ENCODE results near the gene ZBTB39.
"Not testable (repeated sequence)": the region's sequence is repeated elsewhere in the genome, so short reads cannot be mapped to it uniquely, and the experiment has no call there.

Gene ZBTB39, protein sequence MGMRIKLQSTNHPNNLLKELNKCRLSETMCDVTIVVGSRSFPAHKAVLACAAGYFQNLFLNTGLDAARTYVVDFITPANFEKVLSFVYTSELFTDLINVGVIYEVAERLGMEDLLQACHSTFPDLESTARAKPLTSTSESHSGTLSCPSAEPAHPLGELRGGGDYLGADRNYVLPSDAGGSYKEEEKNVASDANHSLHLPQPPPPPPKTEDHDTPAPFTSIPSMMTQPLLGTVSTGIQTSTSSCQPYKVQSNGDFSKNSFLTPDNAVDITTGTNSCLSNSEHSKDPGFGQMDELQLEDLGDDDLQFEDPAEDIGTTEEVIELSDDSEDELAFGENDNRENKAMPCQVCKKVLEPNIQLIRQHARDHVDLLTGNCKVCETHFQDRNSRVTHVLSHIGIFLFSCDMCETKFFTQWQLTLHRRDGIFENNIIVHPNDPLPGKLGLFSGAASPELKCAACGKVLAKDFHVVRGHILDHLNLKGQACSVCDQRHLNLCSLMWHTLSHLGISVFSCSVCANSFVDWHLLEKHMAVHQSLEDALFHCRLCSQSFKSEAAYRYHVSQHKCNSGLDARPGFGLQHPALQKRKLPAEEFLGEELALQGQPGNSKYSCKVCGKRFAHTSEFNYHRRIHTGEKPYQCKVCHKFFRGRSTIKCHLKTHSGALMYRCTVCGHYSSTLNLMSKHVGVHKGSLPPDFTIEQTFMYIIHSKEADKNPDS

DNA sequence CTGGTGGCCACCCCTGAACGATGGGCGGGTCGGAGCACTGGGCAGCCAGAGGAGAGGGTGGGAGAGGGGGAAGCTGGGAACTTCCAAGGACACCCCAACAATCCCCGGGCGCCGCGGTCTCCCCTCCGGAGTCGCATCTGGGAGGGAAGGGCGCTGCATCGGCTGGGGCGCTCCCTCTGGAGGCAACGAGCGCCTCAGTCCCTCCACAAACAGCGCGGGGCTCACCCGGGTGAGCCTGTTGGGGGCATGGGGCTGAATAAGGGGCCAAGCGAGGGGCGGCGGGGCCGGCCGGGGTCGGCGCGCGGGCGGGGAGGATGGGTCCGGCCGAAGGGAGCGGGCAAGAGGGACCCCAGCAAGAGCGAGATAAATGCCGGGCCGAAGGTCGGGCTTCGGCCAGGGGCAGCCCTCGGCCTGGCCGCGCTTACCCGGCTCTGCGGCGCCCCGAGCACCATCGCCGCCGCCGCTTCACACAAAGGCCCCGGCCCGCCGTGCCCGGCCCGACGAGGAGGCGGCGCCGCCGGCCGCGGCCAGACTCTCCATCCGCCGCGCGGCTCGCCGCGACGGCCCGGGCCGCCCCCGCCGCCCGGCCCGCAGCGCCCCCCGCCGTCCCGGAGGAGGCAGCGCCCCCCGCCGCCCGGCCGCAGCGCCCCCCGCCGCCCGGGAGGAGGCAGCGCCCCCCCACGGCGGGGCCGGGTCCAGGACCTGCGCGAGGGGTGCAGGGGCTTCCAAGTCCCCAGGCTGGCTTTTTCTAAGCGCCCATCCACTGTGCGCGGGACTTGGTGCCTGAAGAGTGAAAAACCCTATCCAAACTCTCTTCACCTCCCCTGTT lies at the start of gene ZBTB39:
TSS of gene ZBTB39 (minus strand) at position 567 of the 829 bp plus-strand sequence. CDS start 1,629 bp downstream, outside the sequence.
- peak; percentile 18 to 51 for DNase-seq

DNA sequence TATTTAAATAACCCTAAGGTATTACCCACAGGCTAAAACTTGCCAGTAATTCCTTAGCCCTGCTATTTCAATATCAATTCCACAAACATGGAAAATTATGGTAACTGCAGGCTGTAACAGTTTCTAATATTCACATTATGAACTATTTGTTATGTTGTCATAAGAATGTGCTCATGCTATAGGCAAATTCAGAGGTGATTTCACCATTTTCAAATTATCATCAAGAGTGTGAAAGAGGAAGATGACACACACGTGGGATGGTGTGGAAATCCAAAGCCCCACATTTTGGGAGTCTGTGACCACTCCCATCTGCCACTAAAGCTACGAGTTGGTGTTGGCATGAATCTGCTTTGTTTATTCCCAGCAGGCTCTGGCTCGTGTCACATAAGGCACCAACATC lies 49.5 kb upstream of the ZBTB39 start:
- DNase-seq = no peak

GRCh38 chr12:57053901-57054300 lies 47.6 kb upstream of the ZBTB39 start:
- not testable (repeated sequence) for DNase-seq

DNA sequence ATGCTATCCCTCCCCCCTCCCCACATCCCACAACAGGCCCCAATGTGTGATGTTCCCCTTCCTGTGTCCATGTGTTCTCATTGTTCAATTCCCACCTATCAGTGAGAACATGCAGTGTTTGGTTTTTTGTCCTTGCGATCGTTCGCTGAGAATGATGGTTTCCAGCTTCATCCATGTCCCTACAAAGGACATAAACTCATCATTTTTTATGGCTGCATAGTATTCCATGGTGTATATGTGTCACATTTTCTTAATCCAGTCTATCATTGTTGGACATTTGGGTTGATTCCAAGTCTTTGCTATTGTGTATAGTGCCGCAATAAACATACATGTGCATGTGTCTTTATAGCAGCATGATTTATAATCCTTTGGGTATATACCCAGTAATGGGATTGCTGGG lies 46.8 kb upstream of the ZBTB39 start:
- DNase-seq = not testable (repeated sequence)

GRCh38 chr12:57051011-57051410 lies 44.7 kb upstream of the ZBTB39 start:
- no peak for DNase-seq

DNA sequence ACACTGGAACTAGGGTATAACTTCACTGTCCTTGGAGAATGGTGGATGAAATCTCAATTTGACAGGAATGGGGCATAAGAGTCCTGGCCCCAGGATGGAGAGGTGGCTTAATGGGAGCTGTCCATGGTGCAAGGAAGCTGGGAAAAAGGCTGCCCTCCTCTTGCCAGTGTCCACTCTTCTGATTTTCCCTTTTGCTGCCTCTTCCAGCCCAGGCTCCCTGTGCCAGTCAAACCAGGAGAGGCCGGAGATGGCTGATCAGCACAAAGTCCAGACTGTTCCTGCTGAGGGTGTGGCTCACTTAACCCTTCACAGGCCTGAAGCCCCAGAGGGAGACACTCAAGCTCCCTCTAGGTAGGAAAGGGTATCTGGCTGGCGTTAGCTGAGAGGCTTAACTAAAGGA lies 43.5 kb upstream of the ZBTB39 start, which contains the start of gene MYO1A:
TSS of gene MYO1A (minus strand) at position 240 of the 400 bp plus-strand sequence. CDS start 1,806 bp downstream, outside the sequence.
- DNase-seq = no peak

GRCh38 chr12:57049119-57049446 lies 42.7 kb upstream of the ZBTB39 start:
- no peak for DNase-seq

DNA sequence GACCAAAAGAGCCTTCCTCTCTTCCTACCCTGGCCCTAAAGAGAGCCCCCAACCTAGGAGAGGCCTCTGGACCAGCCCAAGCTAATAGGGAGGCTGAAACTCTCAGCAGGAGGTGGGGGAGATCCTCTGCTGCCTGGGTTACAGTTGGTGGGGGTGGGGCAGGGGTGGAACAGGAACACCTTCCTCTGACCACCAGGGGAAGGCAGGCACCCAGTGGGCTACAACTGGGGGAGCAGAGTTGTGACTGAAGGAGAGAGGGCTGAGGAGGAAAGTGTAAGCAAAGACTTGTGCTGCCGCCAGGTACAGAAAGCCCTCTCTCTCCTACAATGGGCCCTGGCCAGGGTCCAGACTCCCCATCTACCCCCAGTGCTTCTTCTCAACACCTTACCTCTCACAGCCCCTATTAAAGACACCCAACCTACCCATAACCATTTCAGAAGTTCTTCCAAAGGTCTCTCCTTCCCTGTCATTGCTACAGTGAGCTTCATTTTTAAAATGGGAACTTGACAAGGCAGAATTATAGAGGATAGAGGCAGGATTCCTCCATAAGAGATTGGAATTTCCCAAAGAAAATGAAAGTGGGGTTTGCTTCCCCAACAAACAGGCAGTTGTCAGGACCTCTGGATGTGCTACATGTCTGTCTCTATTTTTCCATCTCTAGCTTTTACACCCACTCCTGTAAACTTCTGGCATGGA lies 42.2 kb upstream of the ZBTB39 start:
- no peak for DNase-seq

- no peak for DNase-seq
These were observed 41.6 kb upstream of the ZBTB39 start for GRCh38 chr12:57047981-57048380.

GRCh38 chr12:57046947-57047890 lies 40.9 kb upstream of the ZBTB39 start:
- no peak for DNase-seq

DNA sequence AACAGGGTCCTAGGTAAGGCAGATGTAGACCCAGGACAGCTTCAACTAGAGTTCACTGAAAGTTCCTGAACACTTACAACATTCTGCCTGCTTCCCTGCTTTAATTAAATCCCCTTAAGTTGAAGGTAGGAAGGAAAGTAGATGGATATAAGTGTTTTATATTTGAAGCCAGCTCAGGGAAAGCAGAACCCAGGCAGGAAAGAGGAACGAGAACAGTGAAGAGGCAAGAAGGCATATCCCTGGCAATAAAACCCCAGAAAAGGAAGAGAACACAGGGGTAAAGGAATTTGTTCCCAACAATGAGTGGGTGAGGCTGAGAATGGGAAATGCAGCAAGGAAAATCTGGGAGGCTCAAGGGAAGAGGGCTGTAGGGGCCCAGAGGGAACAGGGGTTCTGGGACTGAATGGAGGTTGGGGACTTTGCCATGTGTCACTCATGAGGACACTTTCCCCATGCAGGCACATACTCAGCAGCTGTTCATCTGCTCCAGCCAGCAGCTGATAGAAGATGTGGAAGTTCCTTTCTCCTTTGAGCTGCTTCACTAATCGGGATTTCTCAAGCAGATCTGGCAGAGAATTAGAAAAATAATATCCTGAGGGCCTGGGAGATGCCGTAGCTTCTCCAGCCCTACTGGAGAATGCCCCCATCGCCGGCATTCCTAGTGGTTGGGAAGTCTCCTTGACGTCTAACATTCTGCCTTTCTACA lies 39.9 kb upstream of the ZBTB39 start:
- no peak for DNase-seq

DNA sequence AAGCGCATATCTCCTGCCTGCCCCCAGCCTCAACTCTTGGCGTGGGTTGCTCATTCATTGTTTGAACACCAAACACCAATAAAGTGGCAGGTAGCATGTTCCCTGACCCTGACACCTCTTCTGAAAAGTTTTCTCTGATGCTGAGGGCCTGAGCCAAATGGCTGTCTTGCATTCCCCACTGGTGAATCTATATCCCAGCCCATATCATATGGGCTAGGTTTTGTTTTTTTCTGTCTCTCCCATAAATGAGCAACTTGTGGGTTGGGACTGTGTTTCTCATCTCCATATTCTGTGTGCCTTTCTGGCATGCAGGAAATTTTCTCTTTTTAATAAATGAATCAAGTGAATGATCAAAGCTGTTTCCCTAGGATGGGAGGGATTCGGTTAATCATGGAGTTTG lies 38.5 kb upstream of the ZBTB39 start:
- no peak for DNase-seq

- no peak for DNase-seq
These were observed 38.1 kb upstream of the ZBTB39 start for GRCh38 chr12:57044468-57044867.

- no peak for DNase-seq
These were observed 36.3 kb upstream of the ZBTB39 start for GRCh38 chr12:57042695-57043094.

DNA sequence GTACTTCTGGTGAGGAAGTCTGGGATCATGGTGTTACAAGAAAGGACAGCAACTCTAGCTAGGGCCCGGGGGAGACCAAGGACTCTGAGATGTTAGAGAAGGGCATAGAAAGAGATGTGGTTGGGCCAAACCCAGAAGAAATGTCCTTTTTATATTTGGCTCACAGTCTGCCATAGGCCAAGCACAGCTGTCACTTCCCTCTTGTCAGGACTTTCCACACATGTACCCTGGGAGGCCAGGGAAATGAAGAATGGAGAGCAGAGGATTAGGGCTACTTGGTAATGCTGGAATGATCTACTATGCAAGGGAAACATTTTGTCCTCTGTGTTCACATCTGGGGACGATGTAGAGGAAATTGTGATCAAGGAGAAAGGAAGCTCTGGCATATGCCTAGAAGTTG lies 34.4 kb upstream of the ZBTB39 start:
- DNase-seq = no peak

GRCh38 chr12:57040211-57040610 lies 33.9 kb upstream of the ZBTB39 start:
- no peak for DNase-seq

DNA sequence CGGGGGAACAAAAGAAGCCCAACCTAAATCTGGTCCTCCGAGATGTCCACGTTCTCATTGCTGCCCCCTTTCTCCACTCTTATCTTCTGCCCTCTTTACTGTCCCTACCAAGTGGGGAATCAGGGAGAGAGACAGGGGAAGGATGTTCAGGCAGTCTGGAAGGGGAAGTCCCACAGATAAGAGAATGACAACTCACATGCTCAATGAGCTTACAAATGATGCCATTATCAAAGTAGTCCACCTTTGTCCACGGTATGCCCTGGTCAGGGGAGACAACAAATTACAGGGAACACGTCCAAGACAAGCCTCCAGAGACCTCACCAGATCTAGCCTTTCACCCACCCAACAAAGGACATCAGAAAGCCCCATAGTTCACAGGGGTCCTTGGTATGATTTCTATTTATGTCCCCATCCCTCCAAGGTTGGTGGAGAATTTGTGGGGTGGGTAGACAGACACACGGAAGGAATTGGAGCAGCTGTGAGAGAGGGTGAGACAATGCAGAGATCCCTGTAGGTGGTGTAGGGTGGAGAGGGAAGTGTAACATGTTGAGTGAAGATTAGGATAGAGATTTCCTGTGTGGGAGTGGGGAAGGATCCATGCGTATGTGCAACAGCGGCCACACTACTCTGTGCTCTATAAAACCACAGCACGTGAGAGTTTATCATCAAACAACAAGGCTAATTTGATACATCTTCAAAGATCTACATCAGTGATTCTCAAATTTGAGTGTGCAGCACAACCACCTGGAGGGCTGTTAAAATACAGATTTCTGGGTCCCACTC lies 32.9 kb upstream of the ZBTB39 start:
- no peak for DNase-seq

- DNase-seq = no peak
These were observed 30.9 kb upstream of the ZBTB39 start for GRCh38 chr12:57037264-57037663.

- DNase-seq = no peak
These were observed 27.1 kb upstream of the ZBTB39 start for GRCh38 chr12:57033431-57033830.

DNA sequence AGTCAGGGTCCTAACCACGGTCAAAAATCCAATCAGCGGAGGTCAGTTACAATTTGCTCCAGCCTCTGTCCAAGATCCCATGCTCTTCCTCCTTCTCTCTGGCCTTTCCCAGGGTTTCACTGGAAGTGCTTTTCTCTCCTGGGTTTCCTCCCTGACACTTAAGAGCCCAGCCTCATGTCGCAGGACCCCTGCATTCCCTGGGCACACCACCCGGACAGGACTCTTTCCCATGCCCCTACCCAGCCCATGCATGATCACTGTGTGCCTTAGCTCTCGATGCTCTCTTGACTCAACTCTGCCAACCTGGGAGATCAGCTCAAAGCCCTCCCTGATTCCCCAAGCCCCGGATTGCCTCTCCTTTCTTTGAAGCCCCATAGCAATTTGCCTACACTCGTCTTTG lies 25.4 kb upstream of the ZBTB39 start:
- DNase-seq = no peak
